ENCODE results near the gene ATP6V0E1.
"Not testable (repeated sequence)": the region's sequence is repeated elsewhere in the genome, so short reads cannot be mapped to it uniquely, and the experiment has no call there.

ATP6V0E1 gene

GRCh38 chr5:173018358-173018757, 34.8 kb downstream of the ATP6V0E1 start:
- peaks cover 44% of the 10 kb centered on the region for H3K36me3 Mint-ChIP-seq (ENCODE audit: low read depth)
- no peaks in the 10 kb centered on the region for H3K9me3 Mint-ChIP-seq
- no peak overlapping the region for H3K4me3 Mint-ChIP-seq
- H3K27me3 Mint-ChIP-seq = no peaks in the 10 kb centered on the region
- H3K4me1 Mint-ChIP-seq (ENCODE audit: low read depth) = peaks cover 49% of the 10 kb centered on the region
- intact Hi-C loops (cut with micrococcal nuclease) = no loop called here
- H3K27ac Mint-ChIP-seq = peak overlapping the region; percentile 85

GRCh38 chr5:173020154-173020581, 36.6 kb downstream of the ATP6V0E1 start:
- H3K36me3 Mint-ChIP-seq (ENCODE audit: low read depth) = peaks cover 57% of the 10 kb centered on the region
- no peaks in the 10 kb centered on the region for H3K9me3 Mint-ChIP-seq
- H3K4me1 Mint-ChIP-seq (ENCODE audit: low read depth) = peaks cover 44% of the 10 kb centered on the region
- no peaks in the 10 kb centered on the region for H3K27me3 Mint-ChIP-seq
- intact Hi-C loops (cut with micrococcal nuclease) = no loop called here
- no peak overlapping the region for H3K4me3 Mint-ChIP-seq
- H3K27ac Mint-ChIP-seq = peak overlapping the region; percentile 85

DNA sequence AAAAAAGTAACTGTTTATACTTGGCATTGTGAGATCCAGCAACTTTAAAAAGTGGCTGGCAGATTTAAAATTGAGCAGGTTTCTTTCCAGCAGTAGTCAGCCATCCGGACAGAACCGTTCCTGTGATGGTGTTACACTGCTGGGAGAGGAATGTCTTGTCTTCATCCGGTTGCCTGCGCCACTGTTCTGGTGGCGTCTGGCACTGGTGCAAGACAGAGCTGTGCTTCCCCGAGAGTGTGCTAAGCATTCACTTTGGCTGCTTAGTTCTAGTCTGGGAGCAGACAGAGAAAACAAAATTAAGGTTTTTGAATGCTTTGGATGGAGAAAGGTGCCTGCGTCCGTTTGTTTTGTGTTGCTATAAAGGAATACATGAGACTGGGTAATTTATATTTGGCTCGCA, 37.1 kb downstream of the ATP6V0E1 start:
- H3K4me1 Mint-ChIP-seq (ENCODE audit: low read depth) = peaks cover 43% of the 10 kb centered on the region

GRCh38 chr5:173025651-173026050, 42.1 kb downstream of the ATP6V0E1 start:
- Mint-ChIP-seq H3K27me3 (no peaks in the 10 kb centered on the region), H3K9me3 (no peaks in the 10 kb centered on the region), H3K4me1 (ENCODE audit: low read depth) (peaks cover 20% of the 10 kb centered on the region), H3K36me3 (ENCODE audit: low read depth) (peaks cover 47% of the 10 kb centered on the region), H3K27ac (peak overlapping the region; percentile 11), H3K4me3 (no peak overlapping the region)
- intact Hi-C loops (cut with micrococcal nuclease) = no loop called here

More for the DNA sequence above, 37.1 kb downstream of the ATP6V0E1 start:
- intact Hi-C loops (cut with micrococcal nuclease) = no loop called here
- Mint-ChIP-seq H3K27me3 (no peaks in the 10 kb centered on the region), H3K27ac (no peak overlapping the region), H3K4me3 (no peak overlapping the region), H3K9me3 (no peaks in the 10 kb centered on the region), H3K36me3 (ENCODE audit: low read depth) (peaks cover 62% of the 10 kb centered on the region)

- H3K4me3 Mint-ChIP-seq = no peak overlapping the region
- H3K4me1 Mint-ChIP-seq (ENCODE audit: low read depth) = peaks cover 14% of the 10 kb centered on the region
- H3K9me3 Mint-ChIP-seq = no peaks in the 10 kb centered on the region
- intact Hi-C loops (cut with micrococcal nuclease) = no loop called here
- no peak overlapping the region for H3K27ac Mint-ChIP-seq
- no peaks in the 10 kb centered on the region for H3K27me3 Mint-ChIP-seq
- peaks cover 36% of the 10 kb centered on the region for H3K36me3 Mint-ChIP-seq (ENCODE audit: low read depth)
Observed at GRCh38 chr5:173027905-173028304, 44.3 kb downstream of the ATP6V0E1 start.

GRCh38 chr5:173028811-173029327, 45.3 kb downstream of the ATP6V0E1 start:
- intact Hi-C loops (cut with micrococcal nuclease) = no loop called here
- Mint-ChIP-seq H3K27me3 (no peaks in the 10 kb centered on the region), H3K9me3 (no peaks in the 10 kb centered on the region), H3K27ac (no peak overlapping the region), H3K36me3 (ENCODE audit: low read depth) (peaks cover 33% of the 10 kb centered on the region), H3K4me3 (no peak overlapping the region), H3K4me1 (ENCODE audit: low read depth) (peaks cover 14% of the 10 kb centered on the region)

DNA sequence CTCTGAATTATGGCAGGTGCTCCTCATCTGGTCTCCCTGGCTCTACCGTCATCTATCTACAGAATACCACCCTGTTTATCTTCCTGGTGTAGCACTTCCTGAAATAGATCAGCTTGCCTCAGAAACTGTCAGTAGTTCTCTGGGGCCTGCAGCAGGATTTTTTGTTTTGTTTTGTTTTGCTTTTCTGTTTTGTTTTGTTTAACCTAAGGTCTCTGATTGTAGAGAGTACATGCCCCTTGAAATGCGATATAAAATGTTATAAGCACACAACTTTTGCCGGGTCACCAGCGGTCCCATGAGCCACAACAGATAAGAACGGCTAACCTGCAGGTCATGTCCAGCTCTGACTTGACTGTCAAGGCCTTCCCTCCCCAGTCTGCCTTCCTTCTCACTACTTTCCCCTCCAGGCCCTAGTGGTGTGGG, 45.9 kb downstream of the ATP6V0E1 start:
- Mint-ChIP-seq H3K9me3 (no peaks in the 10 kb centered on the region), H3K27me3 (no peaks in the 10 kb centered on the region), H3K4me3 (no peak overlapping the region), H3K36me3 (ENCODE audit: low read depth) (peaks cover 33% of the 10 kb centered on the region), H3K4me1 (ENCODE audit: low read depth) (peaks cover 20% of the 10 kb centered on the region), H3K27ac (no peak overlapping the region)
- intact Hi-C loops (cut with micrococcal nuclease) = no loop called here

DNA sequence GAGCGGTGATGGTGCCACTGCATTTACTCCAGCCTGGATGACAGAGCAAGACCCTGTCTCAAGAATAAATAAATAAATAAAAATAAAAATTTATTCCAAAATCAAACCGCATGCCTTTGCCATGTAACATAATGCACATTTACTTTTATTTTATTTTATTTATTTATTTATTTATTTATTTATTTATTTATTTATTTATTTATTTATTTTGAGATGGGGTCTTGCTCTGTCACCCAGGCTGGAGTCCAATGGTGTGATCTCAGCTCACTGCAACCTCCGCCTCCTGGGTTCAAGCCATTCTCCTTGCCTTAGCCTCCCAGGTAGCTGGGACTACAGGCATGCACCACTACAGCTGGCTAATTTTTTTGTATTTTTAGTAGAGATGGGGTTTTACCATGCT, 48.5 kb downstream of the ATP6V0E1 start:
- H3K27me3 Mint-ChIP-seq; H3K27ac Mint-ChIP-seq; H3K4me3 Mint-ChIP-seq; intact Hi-C loops (cut with micrococcal nuclease); H3K9me3 Mint-ChIP-seq: not testable (repeated sequence)
- Mint-ChIP-seq H3K4me1 (ENCODE audit: low read depth) (peaks cover 36% of the 10 kb centered on the region), H3K36me3 (ENCODE audit: low read depth) (peaks cover 42% of the 10 kb centered on the region)

- Mint-ChIP-seq H3K9me3 (no peaks in the 10 kb centered on the region), H3K27me3 (no peaks in the 10 kb centered on the region), H3K4me1 (ENCODE audit: low read depth) (peaks cover 39% of the 10 kb centered on the region), H3K4me3 (no peak overlapping the region), H3K36me3 (ENCODE audit: low read depth) (peaks cover 44% of the 10 kb centered on the region), H3K27ac (no peak overlapping the region)
- intact Hi-C loops (cut with micrococcal nuclease) = no loop called here
Observed at GRCh38 chr5:173032730-173033129, 49.2 kb downstream of the ATP6V0E1 start.

DNA sequence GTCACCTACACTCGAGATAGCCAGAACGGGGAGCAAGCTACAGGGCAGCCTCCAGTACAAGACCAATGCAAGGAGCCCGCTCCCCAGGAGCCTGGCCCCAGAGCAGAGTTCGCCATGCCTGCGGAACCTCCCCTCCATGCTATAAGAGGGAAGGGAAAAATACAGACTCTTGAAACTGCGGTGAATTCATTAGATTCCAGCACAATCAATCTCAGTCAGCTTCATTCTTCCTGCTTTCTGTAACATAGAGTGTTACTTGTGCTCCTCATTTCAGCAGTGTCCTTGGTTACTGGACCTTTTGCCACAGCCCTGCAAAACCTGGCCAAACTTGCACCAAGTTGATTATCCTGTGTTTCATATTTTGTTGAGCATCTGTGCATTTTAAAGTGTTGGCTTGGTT, 50.4 kb downstream of the ATP6V0E1 start:
- Mint-ChIP-seq H3K9me3 (no peaks in the 10 kb centered on the region), H3K36me3 (ENCODE audit: low read depth) (peaks cover 44% of the 10 kb centered on the region), H3K4me3 (no peak overlapping the region), H3K27ac (peak overlapping the region; percentile 57), H3K27me3 (no peaks in the 10 kb centered on the region), H3K4me1 (ENCODE audit: low read depth) (peaks cover 39% of the 10 kb centered on the region)
- intact Hi-C loops (cut with micrococcal nuclease) = no loop called here

- H3K4me1 Mint-ChIP-seq (ENCODE audit: low read depth) = peaks cover 44% of the 10 kb centered on the region
- no peaks in the 10 kb centered on the region for H3K9me3 Mint-ChIP-seq
- H3K4me3 Mint-ChIP-seq = peak overlapping the region; percentile 70
- H3K27me3 Mint-ChIP-seq = no peaks in the 10 kb centered on the region
- intact Hi-C loops (cut with micrococcal nuclease) = no loop called here
- H3K27ac Mint-ChIP-seq = peak overlapping the region; percentile 81
- H3K36me3 Mint-ChIP-seq (ENCODE audit: low read depth) = peaks cover 43% of the 10 kb centered on the region
Observed at GRCh38 chr5:173035904-173036707, 52.5 kb downstream of the ATP6V0E1 start.

- Mint-ChIP-seq H3K27ac (no peak overlapping the region), H3K36me3 (ENCODE audit: low read depth) (peaks cover 23% of the 10 kb centered on the region), H3K9me3 (no peaks in the 10 kb centered on the region), H3K4me1 (ENCODE audit: low read depth) (peaks cover 34% of the 10 kb centered on the region), H3K27me3 (no peaks in the 10 kb centered on the region), H3K4me3 (no peak overlapping the region)
- intact Hi-C loops (cut with micrococcal nuclease) = no loop called here
Observed at GRCh38 chr5:173039188-173039587, 55.6 kb downstream of the ATP6V0E1 start.

DNA sequence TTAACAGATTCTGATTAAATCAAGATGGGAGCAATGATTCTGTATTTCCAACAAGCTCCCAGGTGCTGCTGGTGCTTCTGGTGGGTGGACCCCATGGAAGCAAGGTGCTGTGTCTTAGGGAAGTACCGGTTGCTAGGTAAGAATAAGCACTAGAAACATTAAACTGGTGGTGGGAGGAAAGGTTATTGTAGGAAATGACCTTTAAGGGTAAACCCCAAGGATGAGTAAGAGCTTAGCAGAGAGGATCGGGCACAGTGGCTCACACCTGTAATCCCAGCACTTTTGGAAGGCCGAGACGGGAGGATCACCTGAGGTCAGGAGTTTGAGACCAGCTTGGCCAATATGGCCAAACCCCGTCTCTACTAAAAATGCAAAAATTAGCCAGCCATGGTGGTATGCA, 56.4 kb downstream of the ATP6V0E1 start:
- H3K36me3 Mint-ChIP-seq (ENCODE audit: low read depth) = peaks cover 15% of the 10 kb centered on the region
- no peak overlapping the region for H3K27ac Mint-ChIP-seq
- no peak overlapping the region for H3K4me3 Mint-ChIP-seq
- no peaks in the 10 kb centered on the region for H3K27me3 Mint-ChIP-seq
- no peaks in the 10 kb centered on the region for H3K9me3 Mint-ChIP-seq
- intact Hi-C loops (cut with micrococcal nuclease) = no loop called here
- peaks cover 26% of the 10 kb centered on the region for H3K4me1 Mint-ChIP-seq (ENCODE audit: low read depth)

- H3K4me3 Mint-ChIP-seq = no peak overlapping the region
- H3K9me3 Mint-ChIP-seq = no peaks in the 10 kb centered on the region
- H3K27me3 Mint-ChIP-seq = no peaks in the 10 kb centered on the region
- H3K27ac Mint-ChIP-seq = peak overlapping the region; percentile 2
- H3K36me3 Mint-ChIP-seq (ENCODE audit: low read depth) = peaks cover 1% of the 10 kb centered on the region
- intact Hi-C loops (cut with micrococcal nuclease) = no loop called here
- H3K4me1 Mint-ChIP-seq (ENCODE audit: low read depth) = peaks cover 7% of the 10 kb centered on the region
Observed at GRCh38 chr5:173041881-173042762, 58.6 kb downstream of the ATP6V0E1 start.
